HG03159 (cell line): ENCODE measurements around the gene ZSCAN1.

Experiments
- ATAC-seq: cut with Tn5 transposase; IDR thresholded peaks from one replicate; pipeline ENCODE4 v1.9.1; 2021; ENCODE audit warnings: mild to moderate bottlenecking, moderate library complexity; ENCODE audit not compliant: unreplicated experiment

Gene ZSCAN1

GRCh38 chr19:58067240-58067912 is 33.6 kb downstream of the ZSCAN1 start:
- no peak for ATAC-seq

GRCh38 chr19:58079792-58080191 is 46.0 kb downstream of the ZSCAN1 start:
- no peak for ATAC-seq

GRCh38 chr19:58083021-58083420 is 49.2 kb downstream of the ZSCAN1 start:
- ATAC-seq, result no peak

GRCh38 chr19:58084596-58085347 is 50.9 kb downstream of the ZSCAN1 start:
- no peak for ATAC-seq

GRCh38 chr19:58085348-58085875 is 51.6 kb downstream of the ZSCAN1 start:
- no peak for ATAC-seq

- ATAC-seq, result no peak
Measured at GRCh38 chr19:58086825-58087710, 53.2 kb downstream of the ZSCAN1 start.

- ATAC-seq, result no peak
Measured at GRCh38 chr19:58088521-58089052, 54.8 kb downstream of the ZSCAN1 start.

- ATAC-seq, result no peak
Measured at GRCh38 chr19:58089846-58090245, 56.0 kb downstream of the ZSCAN1 start.

- ATAC-seq, result no peak
Measured at GRCh38 chr19:58091251-58091995, 57.6 kb downstream of the ZSCAN1 start.

GRCh38 chr19:58093071-58093470 is 59.2 kb downstream of the ZSCAN1 start:
- no peak for ATAC-seq

GRCh38 chr19:58095328-58095727 is 61.5 kb downstream of the ZSCAN1 start:
- ATAC-seq, result no peak

GRCh38 chr19:58096884-58097283 is 63.1 kb downstream of the ZSCAN1 start:
- no peak for ATAC-seq

GRCh38 chr19:58097349-58097748 is 63.5 kb downstream of the ZSCAN1 start:
- no peak for ATAC-seq

- no peak for ATAC-seq
Measured at GRCh38 chr19:58097781-58098681, 64.2 kb downstream of the ZSCAN1 start, which contains the start of gene ZSCAN18. Gene ZSCAN18, minus strand, starts transcription at chr19:58098231. Its CDS starts 7,964 bp downstream, at chr19:58090267.

GRCh38 chr19:58098682-58098998 is 64.8 kb downstream of the ZSCAN1 start:
- no peak for ATAC-seq
